ENCODE results near the gene KCTD7. TPM values are rescaled to one million over a fixed set of nuclear protein-coding genes. Genes with fewer than 3 reads are reported as not detected.
A peak's percentile ranks its signal among the peaks of the same experiment; 100 is the strongest.

KCTD7 gene
- total RNA-seq, 1 experiment from 2014 or later = 5.5 TPM

DNA sequence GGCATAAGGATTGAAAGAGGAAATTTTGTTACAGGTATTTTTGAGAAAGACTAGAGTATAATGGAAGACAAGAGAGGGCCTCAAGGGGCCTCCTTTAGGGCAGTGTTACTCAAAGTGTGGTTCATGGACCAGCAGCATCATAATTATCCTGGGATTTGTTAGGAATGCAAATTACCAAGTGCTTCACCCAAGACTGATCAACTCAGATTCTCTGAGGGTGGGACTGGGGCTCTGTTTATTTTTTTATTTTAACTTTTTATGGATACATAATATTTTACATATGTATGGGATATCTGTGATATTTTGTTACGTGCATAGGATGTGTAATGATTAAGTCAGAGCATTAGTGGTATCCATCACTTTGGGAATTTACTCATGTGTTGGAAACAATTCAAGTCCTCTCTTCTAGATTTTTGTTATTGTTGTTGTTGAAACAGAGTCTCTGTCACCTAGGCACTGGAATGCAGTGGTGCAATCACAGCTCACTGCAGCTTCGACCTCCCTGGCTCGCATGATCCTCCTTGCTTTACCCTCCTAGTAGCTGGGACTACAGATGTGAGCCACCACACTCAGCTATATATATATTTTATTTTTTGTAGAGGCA, 2.2 kb upstream of the KCTD7 start:
- H3K9me3 ChIP-seq (ENCODE audit: low read length) = no peaks in the 10 kb centered on the region
- no peak for TF ChIP-seq EZH2phosphoT487 (IDR thresholded peaks at IDR 0.05; ENCODE audit: borderline replicate concordance, low read length)
- TF ChIP-seq, protein P1, sequence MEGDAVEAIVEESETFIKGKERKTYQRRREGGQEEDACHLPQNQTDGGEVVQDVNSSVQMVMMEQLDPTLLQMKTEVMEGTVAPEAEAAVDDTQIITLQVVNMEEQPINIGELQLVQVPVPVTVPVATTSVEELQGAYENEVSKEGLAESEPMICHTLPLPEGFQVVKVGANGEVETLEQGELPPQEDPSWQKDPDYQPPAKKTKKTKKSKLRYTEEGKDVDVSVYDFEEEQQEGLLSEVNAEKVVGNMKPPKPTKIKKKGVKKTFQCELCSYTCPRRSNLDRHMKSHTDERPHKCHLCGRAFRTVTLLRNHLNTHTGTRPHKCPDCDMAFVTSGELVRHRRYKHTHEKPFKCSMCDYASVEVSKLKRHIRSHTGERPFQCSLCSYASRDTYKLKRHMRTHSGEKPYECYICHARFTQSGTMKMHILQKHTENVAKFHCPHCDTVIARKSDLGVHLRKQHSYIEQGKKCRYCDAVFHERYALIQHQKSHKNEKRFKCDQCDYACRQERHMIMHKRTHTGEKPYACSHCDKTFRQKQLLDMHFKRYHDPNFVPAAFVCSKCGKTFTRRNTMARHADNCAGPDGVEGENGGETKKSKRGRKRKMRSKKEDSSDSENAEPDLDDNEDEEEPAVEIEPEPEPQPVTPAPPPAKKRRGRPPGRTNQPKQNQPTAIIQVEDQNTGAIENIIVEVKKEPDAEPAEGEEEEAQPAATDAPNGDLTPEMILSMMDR (conservative IDR thresholded peaks at IDR 0.05; ENCODE audit: low read depth, low read length) = no peak
- TF ChIP-seq EZH2 (IDR thresholded peaks at IDR 0.05; ENCODE audit: low read length, unreplicated experiment) = no peak
- POLR2A ChIA-PET (ENCODE audit: unreplicated experiment) = no interaction called here
- H3K27ac ChIP-seq (ENCODE audit: low read length) = no peak overlapping the region
- ATAC-seq (no peak), DNase-seq (peak; percentile 32)
- no peaks in the 10 kb centered on the region for H3K27me3 ChIP-seq (ENCODE audit: low read length)
- no peak overlapping the region for H3K9ac ChIP-seq (ENCODE audit: low read length)
- H3K36me3 ChIP-seq (ENCODE audit: low read depth, low read length) = no peaks in the 10 kb centered on the region
- no peaks in the 10 kb centered on the region for H4K20me1 ChIP-seq (ENCODE audit: low read length)
- no peaks in the 10 kb centered on the region for H3F3A ChIP-seq (ENCODE audit: low read length, unreplicated experiment)
- intact Hi-C loops (cut with micrococcal nuclease) = no loop called here
- no peaks in the 10 kb centered on the region for H3K79me2 ChIP-seq (ENCODE audit: low read length)
- H3K4me3 ChIP-seq (ENCODE audit: low read length) = no peak overlapping the region
- H2AFZ ChIP-seq (ENCODE audit: low read length) = no peak overlapping the region
- peaks cover 8% of the 10 kb centered on the region; the same call in 1 of the 2 replicates for H3K4me1 ChIP-seq (ENCODE audit: insufficient read depth, low read length)
- H3K4me2 ChIP-seq (ENCODE audit: low read length) = no peak overlapping the region
- CTCF ChIA-PET = no interaction called here
- H3K9me2 ChIP-seq (replicated peaks; ENCODE audit: low read length) = no peaks in the 10 kb centered on the region
- no TSS peak for BruUV-seq (replicated peaks)

DNA sequence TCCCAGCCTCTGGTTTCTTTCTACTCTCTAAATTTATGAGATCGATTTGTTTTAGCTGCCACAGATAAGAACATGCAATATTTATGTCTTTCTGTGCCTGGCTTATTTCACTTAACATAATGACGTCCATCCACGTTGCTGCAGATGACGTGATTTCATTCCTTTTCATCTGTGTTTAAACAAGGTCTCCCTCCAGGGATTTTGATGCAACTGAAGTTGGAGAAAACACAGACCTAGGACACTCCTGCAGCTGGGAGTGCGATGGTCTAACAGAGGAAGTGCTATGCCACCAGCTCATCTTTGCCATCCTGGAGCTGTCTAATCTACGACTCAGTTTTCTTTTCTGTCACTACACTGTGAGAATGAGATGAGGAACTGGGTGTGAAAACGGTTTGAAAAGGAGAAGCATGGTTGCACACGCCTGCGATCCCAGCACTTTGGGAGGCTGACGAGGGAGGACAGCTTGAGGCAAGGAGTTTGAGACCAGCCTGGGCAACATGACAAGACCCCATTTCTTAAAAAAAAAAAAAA, 1.5 kb upstream of the KCTD7 start:
- Histone ChIP-seq H3F3A (ENCODE audit: low read length, unreplicated experiment) (no peaks in the 10 kb centered on the region), H3K79me2 (ENCODE audit: low read length) (no peaks in the 10 kb centered on the region), H3K27me3 (ENCODE audit: low read length) (no peaks in the 10 kb centered on the region), H4K20me1 (ENCODE audit: low read length) (no peaks in the 10 kb centered on the region), H2AFZ (ENCODE audit: low read length) (0 out of 2 replicates have a peak overlapping the region, but pooled peaks have one; percentile 22), H3K9ac (ENCODE audit: low read length) (no peak overlapping the region), H3K4me1 (ENCODE audit: insufficient read depth, low read length) (peaks cover 8% of the 10 kb centered on the region; the same call in 1 of the 2 replicates), H3K4me3 (ENCODE audit: low read length) (no peak overlapping the region), H3K4me2 (ENCODE audit: low read length) (no peak overlapping the region), H3K36me3 (ENCODE audit: low read depth, low read length) (no peaks in the 10 kb centered on the region), H3K9me3 (ENCODE audit: low read length) (no peaks in the 10 kb centered on the region), H3K27ac (ENCODE audit: low read length) (no peak overlapping the region), H3K9me2 (replicated peaks; ENCODE audit: low read length) (no peaks in the 10 kb centered on the region)
- intact Hi-C loops (cut with micrococcal nuclease) = no loop called here
- POLR2A ChIA-PET (ENCODE audit: unreplicated experiment) = interaction anchor here (0.7 to 0.9 kb wide), 2 partner anchors 9 to 160 kb away, joined by 3 to 20 read pairs; no protein-coding TSS in a partner anchor
- ATAC-seq (no peak), DNase-seq (no peak)
- BruUV-seq (replicated peaks) = no TSS peak
- TF ChIP-seq, protein P1 (conservative IDR thresholded peaks at IDR 0.05; ENCODE audit: low read depth, low read length) = no peak
- TF ChIP-seq EZH2phosphoT487 (IDR thresholded peaks at IDR 0.05; ENCODE audit: borderline replicate concordance, low read length) (no peak), EZH2 (IDR thresholded peaks at IDR 0.05; ENCODE audit: low read length, unreplicated experiment) (no peak)
- CTCF ChIA-PET = no interaction called here

- no peak for DNase-seq
- Histone ChIP-seq H3K27ac (ENCODE audit: low read length) (peak overlapping the region; percentile 66), H2AFZ (ENCODE audit: low read length) (peak overlapping the region; percentile 72), H3K27me3 (ENCODE audit: low read length) (no peaks in the 10 kb centered on the region), H3K4me2 (ENCODE audit: low read length) (peak overlapping the region; percentile 93), H3F3A (ENCODE audit: low read length, unreplicated experiment) (no peaks in the 10 kb centered on the region), H4K20me1 (ENCODE audit: low read length) (no peaks in the 10 kb centered on the region), H3K9me2 (replicated peaks; ENCODE audit: low read length) (no peaks in the 10 kb centered on the region), H3K4me1 (ENCODE audit: insufficient read depth, low read length) (peaks cover 8% of the 10 kb centered on the region; the same call in 1 of the 2 replicates), H3K9me3 (ENCODE audit: low read length) (no peaks in the 10 kb centered on the region), H3K36me3 (ENCODE audit: low read depth, low read length) (no peaks in the 10 kb centered on the region), H3K9ac (ENCODE audit: low read length) (peak overlapping the region; percentile 80), H3K4me3 (ENCODE audit: low read length) (peak overlapping the region; percentile 80), H3K79me2 (ENCODE audit: low read length) (no peaks in the 10 kb centered on the region)
- TF ChIP-seq EZH2 (IDR thresholded peaks at IDR 0.05; ENCODE audit: low read length, unreplicated experiment) (no peak), EZH2phosphoT487 (IDR thresholded peaks at IDR 0.05; ENCODE audit: borderline replicate concordance, low read length) (no peak)
- TF ChIP-seq, protein P1 (conservative IDR thresholded peaks at IDR 0.05; ENCODE audit: low read depth, low read length) = no peak
- POLR2A ChIA-PET (ENCODE audit: unreplicated experiment) = interaction anchor here (0.9 kb wide), 2 partner anchors 10 to 26 kb away, joined by 3 read pairs; no protein-coding TSS in a partner anchor
- intact Hi-C loops (cut with micrococcal nuclease) = loop anchor here (1.0 kb wide), 2 partner anchors 26 to 32 kb away; no protein-coding TSS in a partner anchor
- ATAC-seq = peak; percentile 20
- CTCF ChIA-PET = no interaction called here
- TSS peak; percentile 100 for BruUV-seq (replicated peaks)
Observed at GRCh38 chr7:66627881-66628360, 760 bp upstream of the KCTD7 start.
